GM21528 (cell line): ENCODE results near the gene NBAS.
"Not testable (repeated sequence)": the region's sequence is repeated elsewhere in the genome, so short reads cannot be mapped to it uniquely, and the experiment has no call there.

Experiments
- ATAC-seq: cut with Tn5 transposase; IDR thresholded peaks from one replicate; pipeline ENCODE4 v1.9.1; 2021; ENCODE audit warnings: mild to moderate bottlenecking, moderate library complexity; ENCODE audit not compliant: unreplicated experiment, low FRiP score

Gene NBAS

GRCh38 chr2:15325296-15325695, 235.8 kb downstream of the NBAS start:
- ATAC-seq = no peak

- ATAC-seq = no peak
Observed at GRCh38 chr2:15323227-15323626, 237.9 kb downstream of the NBAS start.

- not testable (repeated sequence) for ATAC-seq
Observed at GRCh38 chr2:15321481-15321880, 239.7 kb downstream of the NBAS start.

- ATAC-seq = no peak
Observed at GRCh38 chr2:15316370-15316814, 244.7 kb downstream of the NBAS start.

GRCh38 chr2:15315411-15315810, 245.7 kb downstream of the NBAS start:
- ATAC-seq = no peak

- peak; percentile 66 for ATAC-seq
Observed at GRCh38 chr2:15313657-15314056, 247.5 kb downstream of the NBAS start.

- peak; percentile 3 for ATAC-seq
Observed at GRCh38 chr2:15311926-15312325, 249.2 kb downstream of the NBAS start.

- ATAC-seq = peak; percentile 71
Observed at GRCh38 chr2:15311201-15311907, 249.8 kb downstream of the NBAS start.

- no peak for ATAC-seq
Observed at GRCh38 chr2:15307526-15307925, 253.6 kb downstream of the NBAS start.

- no peak for ATAC-seq
Observed at GRCh38 chr2:15306706-15307105, 254.4 kb downstream of the NBAS start.

- ATAC-seq = no peak
Observed at GRCh38 chr2:15303874-15304273, 257.3 kb downstream of the NBAS start.

GRCh38 chr2:15302154-15302553, 259.0 kb downstream of the NBAS start:
- no peak for ATAC-seq

GRCh38 chr2:15300624-15301573, 260.2 kb downstream of the NBAS start:
- no peak for ATAC-seq

GRCh38 chr2:15299904-15300520, 261.1 kb downstream of the NBAS start:
- ATAC-seq = no peak

- no peak for ATAC-seq
Observed at GRCh38 chr2:15298770-15299169, 262.4 kb downstream of the NBAS start.

- peak; percentile 62 for ATAC-seq
Observed at GRCh38 chr2:15293262-15293937, 267.7 kb downstream of the NBAS start.

GRCh38 chr2:15287447-15288184, 273.5 kb downstream of the NBAS start:
- no peak for ATAC-seq

- ATAC-seq = no peak
Observed at GRCh38 chr2:15284614-15285013, 276.5 kb downstream of the NBAS start.

GRCh38 chr2:15281681-15282080, 279.5 kb downstream of the NBAS start:
- no peak for ATAC-seq
